ENCODE results near the gene GMNN. TPM values are rescaled to one million over a fixed set of nuclear protein-coding genes. Genes with fewer than 3 reads are reported as not detected.

GMNN gene
- total and polyA plus RNA-seq, 2 experiments from 2014 or later, result 88.2 to 202 TPM

DNA sequence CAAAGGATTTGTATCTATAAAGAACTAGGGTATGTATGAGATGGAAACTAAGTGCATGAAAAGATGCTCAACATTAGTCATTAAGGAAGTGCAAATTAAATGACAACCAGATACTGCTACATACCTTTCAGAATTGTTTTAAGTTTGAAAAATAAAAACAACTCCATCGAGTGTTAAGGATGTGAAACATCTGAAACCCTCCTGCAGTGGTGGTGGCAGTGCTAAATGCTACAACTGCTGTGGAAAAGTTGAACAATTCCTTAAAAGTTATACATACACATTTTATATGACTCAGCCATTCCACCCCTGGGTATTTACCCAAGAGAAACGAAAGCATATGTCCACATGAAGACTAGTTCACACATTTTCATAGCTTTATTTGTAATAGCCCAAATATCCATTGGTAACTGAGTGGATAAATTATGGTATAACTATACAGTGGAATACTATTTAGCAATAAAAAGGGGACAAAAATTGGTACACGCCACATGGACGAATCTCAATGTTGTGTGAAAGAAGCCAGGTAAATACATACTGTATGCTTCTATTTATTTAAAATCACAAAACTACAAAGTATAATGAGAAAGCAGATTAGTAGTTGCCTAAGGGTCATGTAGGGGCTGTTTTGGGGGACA is 13.4 kb downstream of the GMNN start (continued):
- TF ChIP-seq, protein P1, sequence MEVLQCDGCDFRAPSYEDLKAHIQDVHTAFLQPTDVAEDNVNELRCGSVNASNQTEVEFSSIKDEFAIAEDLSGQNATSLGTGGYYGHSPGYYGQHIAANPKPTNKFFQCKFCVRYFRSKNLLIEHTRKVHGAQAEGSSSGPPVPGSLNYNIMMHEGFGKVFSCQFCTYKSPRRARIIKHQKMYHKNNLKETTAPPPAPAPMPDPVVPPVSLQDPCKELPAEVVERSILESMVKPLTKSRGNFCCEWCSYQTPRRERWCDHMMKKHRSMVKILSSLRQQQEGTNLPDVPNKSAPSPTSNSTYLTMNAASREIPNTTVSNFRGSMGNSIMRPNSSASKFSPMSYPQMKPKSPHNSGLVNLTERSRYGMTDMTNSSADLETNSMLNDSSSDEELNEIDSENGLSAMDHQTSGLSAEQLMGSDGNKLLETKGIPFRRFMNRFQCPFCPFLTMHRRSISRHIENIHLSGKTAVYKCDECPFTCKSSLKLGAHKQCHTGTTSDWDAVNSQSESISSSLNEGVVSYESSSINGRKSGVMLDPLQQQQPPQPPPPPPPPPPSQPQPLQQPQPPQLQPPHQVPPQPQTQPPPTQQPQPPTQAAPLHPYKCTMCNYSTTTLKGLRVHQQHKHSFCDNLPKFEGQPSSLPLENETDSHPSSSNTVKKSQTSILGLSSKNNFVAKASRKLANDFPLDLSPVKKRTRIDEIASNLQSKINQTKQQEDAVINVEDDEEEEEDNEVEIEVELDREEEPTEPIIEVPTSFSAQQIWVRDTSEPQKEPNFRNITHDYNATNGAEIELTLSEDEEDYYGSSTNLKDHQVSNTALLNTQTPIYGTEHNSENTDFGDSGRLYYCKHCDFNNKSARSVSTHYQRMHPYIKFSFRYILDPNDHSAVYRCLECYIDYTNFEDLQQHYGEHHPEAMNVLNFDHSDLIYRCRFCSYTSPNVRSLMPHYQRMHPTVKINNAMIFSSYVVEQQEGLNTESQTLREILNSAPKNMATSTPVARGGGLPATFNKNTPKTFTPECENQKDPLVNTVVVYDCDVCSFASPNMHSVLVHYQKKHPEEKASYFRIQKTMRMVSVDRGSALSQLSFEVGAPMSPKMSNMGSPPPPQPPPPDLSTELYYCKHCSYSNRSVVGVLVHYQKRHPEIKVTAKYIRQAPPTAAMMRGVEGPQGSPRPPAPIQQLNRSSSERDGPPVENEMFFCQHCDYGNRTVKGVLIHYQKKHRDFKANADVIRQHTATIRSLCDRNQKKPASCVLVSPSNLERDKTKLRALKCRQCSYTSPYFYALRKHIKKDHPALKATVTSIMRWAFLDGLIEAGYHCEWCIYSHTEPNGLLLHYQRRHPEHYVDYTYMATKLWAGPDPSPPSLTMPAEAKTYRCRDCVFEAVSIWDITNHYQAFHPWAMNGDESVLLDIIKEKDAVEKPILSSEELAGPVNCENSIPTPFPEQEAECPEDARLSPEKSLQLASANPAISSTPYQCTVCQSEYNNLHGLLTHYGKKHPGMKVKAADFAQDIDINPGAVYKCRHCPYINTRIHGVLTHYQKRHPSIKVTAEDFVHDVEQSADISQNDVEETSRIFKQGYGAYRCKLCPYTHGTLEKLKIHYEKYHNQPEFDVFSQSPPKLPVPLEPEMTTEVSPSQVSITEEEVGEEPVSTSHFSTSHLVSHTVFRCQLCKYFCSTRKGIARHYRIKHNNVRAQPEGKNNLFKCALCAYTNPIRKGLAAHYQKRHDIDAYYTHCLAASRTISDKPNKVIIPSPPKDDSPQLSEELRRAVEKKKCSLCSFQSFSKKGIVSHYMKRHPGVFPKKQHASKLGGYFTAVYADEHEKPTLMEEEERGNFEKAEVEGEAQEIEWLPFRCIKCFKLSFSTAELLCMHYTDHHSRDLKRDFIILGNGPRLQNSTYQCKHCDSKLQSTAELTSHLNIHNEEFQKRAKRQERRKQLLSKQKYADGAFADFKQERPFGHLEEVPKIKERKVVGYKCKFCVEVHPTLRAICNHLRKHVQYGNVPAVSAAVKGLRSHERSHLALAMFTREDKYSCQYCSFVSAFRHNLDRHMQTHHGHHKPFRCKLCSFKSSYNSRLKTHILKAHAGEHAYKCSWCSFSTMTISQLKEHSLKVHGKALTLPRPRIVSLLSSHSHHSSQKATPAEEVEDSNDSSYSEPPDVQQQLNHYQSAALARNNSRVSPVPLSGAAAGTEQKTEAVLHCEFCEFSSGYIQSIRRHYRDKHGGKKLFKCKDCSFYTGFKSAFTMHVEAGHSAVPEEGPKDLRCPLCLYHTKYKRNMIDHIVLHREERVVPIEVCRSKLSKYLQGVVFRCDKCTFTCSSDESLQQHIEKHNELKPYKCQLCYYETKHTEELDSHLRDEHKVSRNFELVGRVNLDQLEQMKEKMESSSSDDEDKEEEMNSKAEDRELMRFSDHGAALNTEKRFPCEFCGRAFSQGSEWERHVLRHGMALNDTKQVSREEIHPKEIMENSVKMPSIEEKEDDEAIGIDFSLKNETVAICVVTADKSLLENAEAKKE (CRISPR knock-in tag; IDR thresholded peaks at IDR 0.05), result no peak
- TF ChIP-seq JUNB (IDR thresholded peaks at IDR 0.05; ENCODE audit: unreplicated experiment), result no peak
- no peak for TF ChIP-seq EZH2 (IDR thresholded peaks at IDR 0.05; ENCODE audit: low read depth, unreplicated experiment)
- TF ChIP-seq NANOG (IDR thresholded peaks at IDR 0.05; ENCODE audit: borderline replicate concordance), result no peak
- no peak for TF ChIP-seq ZNF331 (CRISPR knock-in tag; IDR thresholded peaks at IDR 0.05; ENCODE audit: low read depth)
- TF ChIP-seq, protein P2, sequence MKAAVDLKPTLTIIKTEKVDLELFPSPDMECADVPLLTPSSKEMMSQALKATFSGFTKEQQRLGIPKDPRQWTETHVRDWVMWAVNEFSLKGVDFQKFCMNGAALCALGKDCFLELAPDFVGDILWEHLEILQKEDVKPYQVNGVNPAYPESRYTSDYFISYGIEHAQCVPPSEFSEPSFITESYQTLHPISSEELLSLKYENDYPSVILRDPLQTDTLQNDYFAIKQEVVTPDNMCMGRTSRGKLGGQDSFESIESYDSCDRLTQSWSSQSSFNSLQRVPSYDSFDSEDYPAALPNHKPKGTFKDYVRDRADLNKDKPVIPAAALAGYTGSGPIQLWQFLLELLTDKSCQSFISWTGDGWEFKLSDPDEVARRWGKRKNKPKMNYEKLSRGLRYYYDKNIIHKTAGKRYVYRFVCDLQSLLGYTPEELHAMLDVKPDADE (IDR thresholded peaks at IDR 0.05), result no peak
- TF ChIP-seq, protein P3, sequence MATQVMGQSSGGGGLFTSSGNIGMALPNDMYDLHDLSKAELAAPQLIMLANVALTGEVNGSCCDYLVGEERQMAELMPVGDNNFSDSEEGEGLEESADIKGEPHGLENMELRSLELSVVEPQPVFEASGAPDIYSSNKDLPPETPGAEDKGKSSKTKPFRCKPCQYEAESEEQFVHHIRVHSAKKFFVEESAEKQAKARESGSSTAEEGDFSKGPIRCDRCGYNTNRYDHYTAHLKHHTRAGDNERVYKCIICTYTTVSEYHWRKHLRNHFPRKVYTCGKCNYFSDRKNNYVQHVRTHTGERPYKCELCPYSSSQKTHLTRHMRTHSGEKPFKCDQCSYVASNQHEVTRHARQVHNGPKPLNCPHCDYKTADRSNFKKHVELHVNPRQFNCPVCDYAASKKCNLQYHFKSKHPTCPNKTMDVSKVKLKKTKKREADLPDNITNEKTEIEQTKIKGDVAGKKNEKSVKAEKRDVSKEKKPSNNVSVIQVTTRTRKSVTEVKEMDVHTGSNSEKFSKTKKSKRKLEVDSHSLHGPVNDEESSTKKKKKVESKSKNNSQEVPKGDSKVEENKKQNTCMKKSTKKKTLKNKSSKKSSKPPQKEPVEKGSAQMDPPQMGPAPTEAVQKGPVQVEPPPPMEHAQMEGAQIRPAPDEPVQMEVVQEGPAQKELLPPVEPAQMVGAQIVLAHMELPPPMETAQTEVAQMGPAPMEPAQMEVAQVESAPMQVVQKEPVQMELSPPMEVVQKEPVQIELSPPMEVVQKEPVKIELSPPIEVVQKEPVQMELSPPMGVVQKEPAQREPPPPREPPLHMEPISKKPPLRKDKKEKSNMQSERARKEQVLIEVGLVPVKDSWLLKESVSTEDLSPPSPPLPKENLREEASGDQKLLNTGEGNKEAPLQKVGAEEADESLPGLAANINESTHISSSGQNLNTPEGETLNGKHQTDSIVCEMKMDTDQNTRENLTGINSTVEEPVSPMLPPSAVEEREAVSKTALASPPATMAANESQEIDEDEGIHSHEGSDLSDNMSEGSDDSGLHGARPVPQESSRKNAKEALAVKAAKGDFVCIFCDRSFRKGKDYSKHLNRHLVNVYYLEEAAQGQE (IDR thresholded peaks at IDR 0.05; ENCODE audit: unreplicated experiment), result no peak
- TF ChIP-seq POLR2AphosphoS5 (IDR thresholded peaks at IDR 0.05; ENCODE audit: low read depth), result no peak
- TF ChIP-seq CREB1 (CRISPR knock-in tag; IDR thresholded peaks at IDR 0.05; ENCODE audit: low read depth), result no peak
